GF-D8 (cell line): Measurements from ENCODE around the gene PHKA2.

Experiments
- DNase-seq: peaks from one replicate; lab custom pipeline; 2025; lab: John Stamatoyannopoulos, UW

PHKA2 gene

GRCh38 chrX:18933617-18934016, 50.3 kb downstream of the PHKA2 start:
- no peak for DNase-seq

- DNase-seq: no peak
Observed at GRCh38 chrX:18931972-18932371, 51.9 kb downstream of the PHKA2 start.

- DNase-seq: no peak
Observed at GRCh38 chrX:18929775-18930174, 54.1 kb downstream of the PHKA2 start.

- no peak for DNase-seq
Observed at GRCh38 chrX:18927558-18927957, 56.4 kb downstream of the PHKA2 start.

GRCh38 chrX:18924507-18925088, 59.3 kb downstream of the PHKA2 start:
- DNase-seq: no peak

GRCh38 chrX:18920566-18920965, 63.3 kb downstream of the PHKA2 start:
- DNase-seq: no peak

- no peak for DNase-seq
Observed at GRCh38 chrX:18920079-18920478, 63.8 kb downstream of the PHKA2 start.

- no peak for DNase-seq
Observed at GRCh38 chrX:18917831-18918230, 66.1 kb downstream of the PHKA2 start.

- no peak for DNase-seq
Observed at GRCh38 chrX:18906286-18906685, 77.6 kb downstream of the PHKA2 start.

- DNase-seq: no peak
Observed at GRCh38 chrX:18900401-18900976, 83.4 kb downstream of the PHKA2 start.

- no peak for DNase-seq
Observed at GRCh38 chrX:18899796-18900380, 84.0 kb downstream of the PHKA2 start.

- no peak for DNase-seq
Observed at GRCh38 chrX:18898492-18898891, 85.4 kb downstream of the PHKA2 start.

- DNase-seq: no peak
Observed at GRCh38 chrX:18898091-18898490, 85.8 kb downstream of the PHKA2 start.

- no peak for DNase-seq
Observed at GRCh38 chrX:18897611-18898010, 86.3 kb downstream of the PHKA2 start.

GRCh38 chrX:18896680-18897544, 87.0 kb downstream of the PHKA2 start:
- DNase-seq: no peak

- DNase-seq: no peak
Observed at GRCh38 chrX:18895189-18895951, 88.5 kb downstream of the PHKA2 start.

- no peak for DNase-seq
Observed at GRCh38 chrX:18894156-18894555, 89.8 kb downstream of the PHKA2 start.

GRCh38 chrX:18893536-18893935, 90.4 kb downstream of the PHKA2 start:
- no peak for DNase-seq

- no peak for DNase-seq
Observed at GRCh38 chrX:18892899-18893298, 91.0 kb downstream of the PHKA2 start.

GRCh38 chrX:18891548-18891945, 92.4 kb downstream of the PHKA2 start:
- no peak for DNase-seq

GRCh38 chrX:18890724-18891547, 93.0 kb downstream of the PHKA2 start:
- no peak for DNase-seq
